ENCODE data around the gene PRDM15. TPM values are rescaled to one million over a fixed set of nuclear protein-coding genes. Genes with fewer than 3 reads are reported as not detected.

PRDM15 gene
- polyA plus RNA-seq, 1 donor (not counting 4 experiments of a cell fraction or from before 2014, with no cell fraction given), result 5.2 TPM

GRCh38 chr21:41765420-41765821, 113.7 kb downstream of the PRDM15 start:
- Histone ChIP-seq H3K4me2 (ENCODE audit: control insufficient read depth, extremely low read depth, insufficient read depth, low read depth, low read length) (peak overlapping the region; percentile 95), H3K9me1 (ENCODE audit: control insufficient read depth, extremely low read depth, insufficient read depth, low read length) (peaks cover 16% of the 10 kb centered on the region), H3K36me3 (ENCODE audit: control insufficient read depth in 2 of 2, extremely low read depth in 1 of 2, insufficient read depth in 2 of 2, low read length in 2 of 2) (peaks cover 1 to 4% of the 10 kb centered on the region in 2 experiments), H3K4me1 (ENCODE audit: control insufficient read depth, extremely low read depth, insufficient read depth, low read length) (peaks cover 70% of the 10 kb centered on the region), H4K20me1 (ENCODE audit: control insufficient read depth, extremely low read depth, insufficient read depth, low read length) (peaks cover 56% of the 10 kb centered on the region), H3K79me2 (ENCODE audit: control insufficient read depth, insufficient read depth, low read length) (peaks cover 65% of the 10 kb centered on the region), H3K9ac (ENCODE audit: control insufficient read depth, extremely low read depth, insufficient read depth, low read length) (peak overlapping the region; percentile 97), H3K27ac (ENCODE audit: control insufficient read depth, insufficient read depth, low read length) (peak overlapping the region; percentile 80), H3K27me3 (ENCODE audit: control insufficient read depth, extremely low read depth, insufficient read depth, low read length) (no peaks in the 10 kb centered on the region), H3K4me3 (ENCODE audit: control insufficient read depth in 2 of 3, extremely low read depth in 1 of 3, insufficient read depth in 2 of 3, low read depth in 1 of 3, low read length in 3 of 3) (peak overlapping the region; percentile 79 to 92 (median 88)), H2AFZ (ENCODE audit: control insufficient read depth, low read length) (no peak overlapping the region), H3K9me3 (ENCODE audit: control insufficient read depth, low read depth, low read length) (no peaks in the 10 kb centered on the region)
- peak; percentile 17 for FAIRE-seq
- DNase-seq (ENCODE audit: low read depth, low spot score), result no peak
- TF ChIP-seq CTCF (optimal IDR thresholded peaks at IDR 0.05 in 1 of 3, IDR thresholded peaks at IDR 0.05 in 1 of 3, conservative IDR thresholded peaks at IDR 0.05 in 1 of 3; ENCODE audit: extremely low read depth in 1 of 3, insufficient read depth in 2 of 3, low read length in 3 of 3) (no peak), EZH2 (IDR thresholded peaks at IDR 0.05; ENCODE audit: low read length) (no peak)
- dilution Hi-C loops (cut with MboI; ENCODE audit: extremely low pct_ligation_motif_present, low sequenced_read_pairs), result no loop called here

GRCh38 chr21:41764558-41765419, 114.4 kb downstream of the PRDM15 start:
- Histone ChIP-seq H4K20me1 (ENCODE audit: control insufficient read depth, extremely low read depth, insufficient read depth, low read length) (peaks cover 62% of the 10 kb centered on the region), H3K4me2 (ENCODE audit: control insufficient read depth, extremely low read depth, insufficient read depth, low read depth, low read length) (peak overlapping the region; percentile 95), H3K4me3 (ENCODE audit: control insufficient read depth in 2 of 3, extremely low read depth in 1 of 3, insufficient read depth in 2 of 3, low read depth in 1 of 3, low read length in 3 of 3) (peak overlapping the region; percentile 79 to 92 (median 88)), H3K27ac (ENCODE audit: control insufficient read depth, insufficient read depth, low read length) (peak overlapping the region; percentile 80), H2AFZ (ENCODE audit: control insufficient read depth, low read length) (no peak overlapping the region), H3K9ac (ENCODE audit: control insufficient read depth, extremely low read depth, insufficient read depth, low read length) (peak overlapping the region; percentile 97), H3K4me1 (ENCODE audit: control insufficient read depth, extremely low read depth, insufficient read depth, low read length) (peaks cover 77% of the 10 kb centered on the region), H3K79me2 (ENCODE audit: control insufficient read depth, insufficient read depth, low read length) (peaks cover 71% of the 10 kb centered on the region), H3K9me1 (ENCODE audit: control insufficient read depth, extremely low read depth, insufficient read depth, low read length) (peaks cover 18% of the 10 kb centered on the region), H3K36me3 (ENCODE audit: control insufficient read depth in 2 of 2, extremely low read depth in 1 of 2, insufficient read depth in 2 of 2, low read length in 2 of 2) (peaks cover 1 to 4% of the 10 kb centered on the region in 2 experiments), H3K27me3 (ENCODE audit: control insufficient read depth, extremely low read depth, insufficient read depth, low read length) (no peaks in the 10 kb centered on the region), H3K9me3 (ENCODE audit: control insufficient read depth, low read depth, low read length) (no peaks in the 10 kb centered on the region)
- FAIRE-seq, result peak; percentile 94
- TF ChIP-seq EZH2 (IDR thresholded peaks at IDR 0.05; ENCODE audit: low read length) (no peak), CTCF (optimal IDR thresholded peaks at IDR 0.05 in 1 of 3, IDR thresholded peaks at IDR 0.05 in 1 of 3, conservative IDR thresholded peaks at IDR 0.05 in 1 of 3; ENCODE audit: extremely low read depth in 1 of 3, insufficient read depth in 2 of 3, low read length in 3 of 3) (no peak)
- DNase-seq (ENCODE audit: low read depth, low spot score), result no peak
- dilution Hi-C loops (cut with MboI; ENCODE audit: extremely low pct_ligation_motif_present, low sequenced_read_pairs), result no loop called here
